SJSA1 (cell line): Measurements from ENCODE around the gene TTBK2. TPM values are rescaled to one million over a fixed set of nuclear protein-coding genes. Genes with fewer than 3 reads are reported as not detected.
A peak's percentile ranks its signal among the peaks of the same experiment; 100 is the strongest.
"Not testable (repeated sequence)": the region's sequence is repeated elsewhere in the genome, so short reads cannot be mapped to it uniquely, and the experiment has no call there.

Experiments
- DNase-seq, 2 experiments: peaks; one replicate each; pipeline ENCODE4 v3.0.0-alpha.2; 2015 to 2020; ENCODE audit warnings: low spot score in 2 of 2, low read depth in 1 of 2
- H3K27ac ChIP-seq: fragments of 250-450 bp; sonication (Bioruptor Pico); 2 replicates; pipeline ENCODE4 v1.5.1; 2020; ENCODE audit warnings: mild to moderate bottlenecking, moderate library complexity
- H3K27me3 ChIP-seq: fragments of 250-450 bp; sonication (Bioruptor Pico); replicated peaks from 2 replicates; pipeline ENCODE4 v1.5.1; 2020; ENCODE audit warnings: mild to moderate bottlenecking, moderate library complexity
- H3K36me3 ChIP-seq: fragments of 250-450 bp; sonication (Bioruptor Pico); 2 replicates; pipeline ENCODE4 v1.5.1; 2020; ENCODE audit warnings: mild to moderate bottlenecking
- H3K4me1 ChIP-seq: fragments of 250-450 bp; sonication (Bioruptor Pico); replicated peaks from 2 replicates; pipeline ENCODE4 v1.6.1; 2021; ENCODE audit warnings: mild to moderate bottlenecking
- H3K4me3 ChIP-seq: fragments of 250-450 bp; sonication (Bioruptor Pico); 2 replicates; pipeline ENCODE4 v1.5.1; 2020; ENCODE audit warnings: mild to moderate bottlenecking
- H3K9me3 ChIP-seq: fragments of 250-450 bp; sonication (Bioruptor Pico); replicated peaks from 2 replicates; pipeline ENCODE4 v1.5.1; 2020; ENCODE audit warnings: mild to moderate bottlenecking
- total RNA-seq: library from RNA; depleted of rRNA; stranded (reverse); fragments of >200 nt; shearing (Covaris generic); gene quantifications from 2 replicates; pipeline ENCODE4 v1.2.3, GENCODE V29; 2014; rRNA removed

Gene TTBK2
- 5.9 and 12.4 TPM in 2 replicates for total RNA-seq

GRCh38 chr15:42920519-42921341 lies at the start of gene TTBK2:
TTBK2 (minus strand) TSS chr15:42920778; CDS start chr15:42878617, 42,161 bp downstream.
- H3K27me3 ChIP-seq = no peaks in the 10 kb centered on the region
- peak within 1 kb of the TSS; percentile 84 for H3K4me3 ChIP-seq
- DNase-seq = peak; percentile 99
- no peaks in the 10 kb centered on the region for H3K9me3 ChIP-seq
- H3K36me3 ChIP-seq = no peaks in the 10 kb centered on the region; the same call in 1 of the 2 replicates
- peaks cover 10% of the 10 kb centered on the region; the same call in 1 of the 2 replicates for H3K4me1 ChIP-seq
- no peak within 1 kb of the TSS for H3K27ac ChIP-seq

DNA sequence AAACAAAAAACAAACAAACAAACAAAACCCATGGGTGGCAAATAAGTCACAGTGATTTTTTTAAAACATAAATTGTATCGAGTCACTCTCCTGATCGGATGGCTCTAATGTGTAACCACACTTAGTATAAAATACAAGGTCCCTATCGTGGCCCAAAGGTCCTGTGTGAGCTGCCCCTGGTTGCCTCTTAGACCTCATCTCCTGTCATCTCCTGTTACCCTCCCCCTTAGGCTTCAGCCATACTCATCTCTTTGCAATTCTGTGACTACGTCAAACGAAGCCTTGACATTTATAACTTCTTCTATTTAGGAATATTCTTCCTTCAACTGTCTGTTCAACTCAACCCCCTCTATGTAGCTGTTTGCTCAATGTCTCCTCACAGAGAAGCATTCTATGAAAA lies 43.9 kb upstream of the TTBK2 start:
- DNase-seq = no peak
- H3K9me3 ChIP-seq = no peaks in the 10 kb centered on the region
- no peaks in the 10 kb centered on the region for H3K4me1 ChIP-seq
- no peaks in the 10 kb centered on the region for H3K27me3 ChIP-seq
- H3K27ac ChIP-seq = no peak overlapping the region
- no peak overlapping the region for H3K4me3 ChIP-seq
- H3K36me3 ChIP-seq = peaks cover 64% of the 10 kb centered on the region

DNA sequence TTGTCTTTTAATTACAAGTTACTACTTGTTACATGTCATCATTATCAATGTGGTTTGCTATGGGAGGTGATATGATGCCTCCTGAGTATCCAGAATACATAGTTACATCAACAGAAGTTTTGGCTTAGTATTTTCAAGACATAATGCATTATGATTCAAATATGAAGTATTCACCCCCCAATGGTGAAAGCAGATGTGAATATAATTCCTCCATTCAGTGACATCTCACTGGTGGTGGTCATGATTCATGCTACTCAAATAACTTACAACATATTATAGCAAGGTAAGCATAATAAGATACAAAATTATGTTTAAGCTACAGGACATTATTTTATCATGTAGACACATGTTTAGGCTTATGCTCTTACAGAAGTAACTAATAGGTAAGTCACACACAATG lies 34.9 kb upstream of the TTBK2 start:
- peaks cover 79% of the 10 kb centered on the region for H3K36me3 ChIP-seq
- H3K9me3 ChIP-seq = no peaks in the 10 kb centered on the region
- no peaks in the 10 kb centered on the region for H3K27me3 ChIP-seq
- DNase-seq = no peak
- H3K4me3 ChIP-seq = no peak overlapping the region
- H3K4me1 ChIP-seq = no peaks in the 10 kb centered on the region
- H3K27ac ChIP-seq = no peak overlapping the region

DNA sequence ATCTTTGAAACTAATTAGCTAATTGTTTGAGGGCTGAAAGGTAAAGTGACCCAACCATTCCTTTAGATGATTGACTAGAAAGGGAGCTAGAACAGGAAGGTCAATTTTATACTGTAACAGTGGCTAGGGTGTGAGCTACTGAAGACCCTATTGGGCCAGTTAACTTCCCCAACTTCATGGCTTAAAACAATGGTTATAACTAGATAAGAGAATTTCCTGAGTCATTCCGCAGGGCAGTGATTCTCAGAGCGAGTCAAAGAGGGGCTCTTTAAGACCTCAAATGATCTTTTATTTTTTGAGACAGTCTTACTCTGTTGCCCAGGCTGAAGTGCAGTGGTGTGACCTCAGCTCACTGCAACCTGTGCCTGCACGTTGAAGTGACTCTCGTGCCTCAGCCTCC lies 33.7 kb upstream of the TTBK2 start:
- H3K27ac ChIP-seq = no peak overlapping the region
- H3K9me3 ChIP-seq = no peaks in the 10 kb centered on the region
- no peaks in the 10 kb centered on the region for H3K4me1 ChIP-seq
- H3K27me3 ChIP-seq = no peaks in the 10 kb centered on the region
- no peak overlapping the region for H3K4me3 ChIP-seq
- DNase-seq = no peak
- H3K36me3 ChIP-seq = peaks cover 75% of the 10 kb centered on the region

- not testable (repeated sequence) for DNase-seq, H3K9me3 ChIP-seq
Measured at GRCh38 chr15:42948898-42949297, 28.3 kb upstream of the TTBK2 start.

GRCh38 chr15:42940527-42940926 lies 19.9 kb upstream of the TTBK2 start:
- H3K4me3 ChIP-seq = no peak overlapping the region
- DNase-seq = no peak
- peaks cover 17% of the 10 kb centered on the region for H3K36me3 ChIP-seq
- no peaks in the 10 kb centered on the region for H3K4me1 ChIP-seq
- no peak overlapping the region for H3K27ac ChIP-seq
- no peaks in the 10 kb centered on the region for H3K9me3 ChIP-seq
- H3K27me3 ChIP-seq = no peaks in the 10 kb centered on the region

More at GRCh38 chr15:42948898-42949297, 28.3 kb upstream of the TTBK2 start:
- H3K27ac ChIP-seq, H3K27me3 ChIP-seq, H3K4me1 ChIP-seq, H3K4me3 ChIP-seq: not testable (repeated sequence)
- H3K36me3 ChIP-seq = peaks cover 57% of the 10 kb centered on the region

GRCh38 chr15:42939841-42940240 lies 19.3 kb upstream of the TTBK2 start:
- H3K4me1 ChIP-seq = no peaks in the 10 kb centered on the region
- no peaks in the 10 kb centered on the region for H3K9me3 ChIP-seq
- H3K4me3 ChIP-seq = no peak overlapping the region
- peaks cover 10% of the 10 kb centered on the region for H3K36me3 ChIP-seq
- H3K27me3 ChIP-seq = no peaks in the 10 kb centered on the region
- DNase-seq = no peak
- no peak overlapping the region for H3K27ac ChIP-seq

GRCh38 chr15:42937143-42937542 lies 16.6 kb upstream of the TTBK2 start:
- no peak overlapping the region for H3K27ac ChIP-seq
- no peak overlapping the region for H3K4me3 ChIP-seq
- no peaks in the 10 kb centered on the region for H3K4me1 ChIP-seq
- DNase-seq = no peak
- no peaks in the 10 kb centered on the region for H3K27me3 ChIP-seq
- H3K36me3 ChIP-seq = no peaks in the 10 kb centered on the region
- no peaks in the 10 kb centered on the region for H3K9me3 ChIP-seq

DNA sequence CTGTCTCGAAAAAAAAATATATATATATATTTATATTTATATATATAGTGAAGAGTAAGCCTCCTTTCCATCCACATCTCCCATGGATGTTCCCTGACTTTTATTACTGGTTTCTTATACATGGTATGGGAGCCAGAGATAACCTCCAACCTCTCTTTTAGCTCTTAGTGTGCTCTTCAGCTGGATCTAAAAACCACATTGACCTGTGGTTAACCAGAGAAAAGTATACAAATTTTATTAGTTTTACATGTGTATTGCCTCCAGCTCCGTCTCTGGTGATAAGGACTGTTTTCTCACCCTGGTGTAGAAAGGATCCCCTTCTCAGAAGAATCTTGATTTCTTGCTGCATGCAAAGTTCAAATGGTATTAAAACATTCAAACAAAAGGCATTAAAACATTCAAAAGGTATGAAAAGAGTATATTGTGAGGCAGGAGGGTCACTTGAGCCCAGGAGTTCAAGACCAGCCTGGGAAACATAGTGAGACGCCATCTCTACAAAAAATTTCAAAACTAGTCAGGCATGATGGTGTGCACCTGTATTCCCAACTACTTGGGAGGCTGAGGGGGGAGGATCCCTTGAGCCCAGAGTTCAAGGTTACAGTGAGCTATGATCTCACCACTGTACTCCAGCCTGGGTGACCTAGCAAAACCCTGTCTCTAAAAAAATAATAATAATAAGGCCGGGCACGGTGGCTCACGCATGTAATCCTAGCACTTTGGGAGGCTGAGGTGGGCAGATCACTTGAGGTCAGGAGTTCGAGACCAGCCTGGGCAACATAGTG lies 13.5 kb upstream of the TTBK2 start:
- no peaks in the 10 kb centered on the region for H3K36me3 ChIP-seq
- no peak overlapping the region for H3K4me3 ChIP-seq
- H3K27ac ChIP-seq = no peak overlapping the region
- no peak for DNase-seq
- no peaks in the 10 kb centered on the region for H3K4me1 ChIP-seq
- no peaks in the 10 kb centered on the region for H3K9me3 ChIP-seq
- no peaks in the 10 kb centered on the region for H3K27me3 ChIP-seq

DNA sequence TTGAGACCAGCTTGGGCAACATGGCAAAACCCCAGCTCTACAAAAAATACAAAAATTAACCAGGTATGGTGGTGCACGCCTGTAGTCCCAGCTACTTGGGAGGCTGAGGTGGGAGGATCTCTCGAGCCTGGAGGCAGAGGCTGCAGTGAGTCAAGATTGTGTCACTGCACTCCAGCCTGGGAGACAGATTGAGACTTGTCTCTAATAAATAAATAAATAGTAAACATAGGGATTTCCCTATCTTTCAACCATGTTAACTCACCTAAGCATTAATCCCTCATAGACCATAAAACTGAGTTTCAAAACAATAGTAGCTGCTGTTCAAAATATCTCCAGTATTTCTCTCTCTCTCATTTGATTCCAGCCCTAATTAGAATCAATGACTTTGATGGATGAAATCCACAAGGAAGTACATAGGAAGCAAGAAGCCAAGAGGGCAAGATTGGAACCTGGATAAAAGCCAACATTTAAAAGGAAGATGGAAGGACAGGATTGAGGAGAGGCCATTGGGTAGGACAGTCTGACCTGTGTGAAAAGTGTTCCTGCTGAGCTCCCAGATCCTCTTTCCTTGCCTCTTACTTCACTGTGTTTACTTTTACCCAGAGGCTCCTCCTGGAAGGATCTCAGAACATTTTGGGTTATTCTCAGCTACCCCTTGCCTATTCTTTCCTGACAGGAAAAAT lies 12.4 kb upstream of the TTBK2 start:
- DNase-seq = no peak
- no peaks in the 10 kb centered on the region for H3K4me1 ChIP-seq
- no peak overlapping the region for H3K4me3 ChIP-seq
- H3K27ac ChIP-seq = no peak overlapping the region
- H3K27me3 ChIP-seq = no peaks in the 10 kb centered on the region
- H3K36me3 ChIP-seq = no peaks in the 10 kb centered on the region
- no peaks in the 10 kb centered on the region for H3K9me3 ChIP-seq

DNA sequence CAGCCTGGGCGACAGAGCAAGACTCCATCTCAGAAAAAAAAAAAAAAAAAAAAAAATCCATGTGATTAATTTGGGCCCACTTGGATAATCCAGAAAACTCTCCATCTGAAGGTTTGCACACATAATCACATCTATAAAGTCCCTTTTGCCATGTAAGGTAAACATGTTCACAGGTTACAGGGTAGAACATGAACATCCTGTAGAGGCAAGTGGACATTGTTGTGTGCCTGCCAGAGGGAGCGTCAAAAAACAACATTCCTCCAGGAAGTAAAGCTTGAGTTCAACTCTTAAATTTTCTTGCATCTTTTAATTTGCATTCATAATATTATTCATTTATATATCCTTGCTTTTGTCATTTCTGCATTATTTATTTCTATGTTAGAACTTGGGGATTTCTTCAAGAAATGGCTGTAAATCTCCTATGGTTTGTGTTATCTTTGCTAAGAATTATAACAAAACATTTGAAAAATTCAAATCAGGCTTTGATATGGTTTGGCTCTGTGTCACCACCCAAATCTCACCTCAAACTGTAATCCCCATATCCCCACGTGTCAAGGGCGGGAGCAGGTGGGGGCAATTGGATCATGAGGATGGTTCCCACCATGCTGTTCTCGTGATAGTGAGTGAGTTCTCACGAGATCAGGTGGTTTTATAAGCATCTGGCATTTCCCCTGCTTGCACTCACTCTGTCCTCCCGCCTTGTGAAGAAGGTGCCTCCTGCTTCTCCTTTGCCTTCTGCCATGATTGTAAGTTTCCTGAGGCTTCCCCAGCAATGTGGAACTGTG lies 11.3 kb upstream of the TTBK2 start:
- H3K27ac ChIP-seq = no peak overlapping the region
- H3K4me3 ChIP-seq = no peak overlapping the region
- no peaks in the 10 kb centered on the region for H3K36me3 ChIP-seq
- no peaks in the 10 kb centered on the region for H3K4me1 ChIP-seq
- no peak for DNase-seq
- H3K9me3 ChIP-seq = no peaks in the 10 kb centered on the region
- H3K27me3 ChIP-seq = no peaks in the 10 kb centered on the region

- no peaks in the 10 kb centered on the region for H3K9me3 ChIP-seq
- no peak for DNase-seq
- H3K27ac ChIP-seq = no peak overlapping the region
- H3K27me3 ChIP-seq = no peaks in the 10 kb centered on the region
- H3K4me3 ChIP-seq = no peak overlapping the region
- H3K4me1 ChIP-seq = no peaks in the 10 kb centered on the region
- H3K36me3 ChIP-seq = no peaks in the 10 kb centered on the region
Measured at GRCh38 chr15:42929306-42929848, 8.8 kb upstream of the TTBK2 start.

DNA sequence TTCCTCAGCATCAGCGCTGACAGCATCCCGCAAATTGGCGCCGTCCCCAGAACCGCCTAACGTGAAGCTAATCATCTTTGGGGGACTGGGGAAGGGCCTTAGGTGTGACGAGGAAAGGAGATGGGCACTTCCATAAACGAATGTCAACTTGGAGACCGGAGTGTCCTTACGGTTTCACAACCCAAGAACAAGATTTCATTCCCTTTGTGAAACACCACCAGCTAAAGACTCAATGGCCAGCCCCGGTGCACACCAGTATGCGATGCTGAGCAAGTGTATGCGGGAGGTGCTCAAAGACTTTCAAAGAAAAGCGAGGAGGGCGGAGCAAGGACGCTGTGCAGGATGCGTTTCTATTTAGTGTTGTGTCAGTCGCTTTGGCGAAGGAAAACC lies 759 bp upstream of the TTBK2 start:
- peaks cover 10% of the 10 kb centered on the region; the same call in 1 of the 2 replicates for H3K4me1 ChIP-seq
- H3K36me3 ChIP-seq = no peaks in the 10 kb centered on the region; the same call in 1 of the 2 replicates
- DNase-seq = no peak
- no peaks in the 10 kb centered on the region for H3K9me3 ChIP-seq
- no peaks in the 10 kb centered on the region for H3K27me3 ChIP-seq
- H3K27ac ChIP-seq = no peak overlapping the region
- H3K4me3 ChIP-seq = peak overlapping the region; percentile 84
